ENCODE data around the gene GDPGP1.

DNA sequence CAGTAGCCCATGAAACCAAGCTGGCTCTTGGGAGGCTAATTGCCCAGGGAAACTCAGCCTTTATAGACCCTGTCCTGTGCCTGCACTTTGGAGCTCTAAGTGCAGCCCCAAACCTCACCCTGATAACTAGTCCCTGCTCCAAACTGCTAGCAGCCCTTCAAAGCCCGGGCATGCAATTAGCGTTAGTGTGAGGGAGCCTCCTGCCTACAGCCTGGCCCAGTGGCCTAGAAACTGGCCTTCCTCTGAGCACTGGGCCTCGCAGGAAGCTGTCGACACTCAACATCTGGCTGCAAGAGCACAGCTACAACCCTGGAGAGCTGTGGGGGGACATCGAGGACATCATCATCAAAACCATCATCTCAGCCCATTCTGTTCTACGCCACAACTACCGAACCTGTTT lies 23.8 kb downstream of the GDPGP1 start:
- no peak for TF ChIP-seq POLR2A (IDR thresholded peaks at IDR 0.05; ENCODE audit: low read depth, low read length)
- no peak for TF ChIP-seq TAF1 (IDR thresholded peaks at IDR 0.05; ENCODE audit: low read depth, low read length)
